Adipocyte (in vitro differentiated cells): Measurements from ENCODE around the gene KAT2A.

Experiments used
- DNase-seq: peaks from one replicate; pipeline ENCODE4 v3.0.0-alpha.2; 2015; ENCODE audit warnings: low read depth
- H3K27me3 ChIP-seq: replicated peaks from 2 replicates; pipeline ENCODE4 v1.7.0; 2013; ENCODE audit warnings: mild to moderate bottlenecking, low read length, moderate library complexity; ENCODE audit not compliant: control insufficient read depth, insufficient read depth
- H3K36me3 ChIP-seq: 2 replicates; pipeline ENCODE4 v1.7.0; 2013; ENCODE audit warnings: low read length, mild to moderate bottlenecking, moderate library complexity; ENCODE audit not compliant: control insufficient read depth, insufficient read depth, severe bottlenecking
- H3K4me1 ChIP-seq: 2 replicates; pipeline ENCODE4 v1.7.0; 2013; ENCODE audit warnings: mild to moderate bottlenecking, low read length, moderate library complexity; ENCODE audit not compliant: control insufficient read depth, insufficient read depth
- H3K4me3 ChIP-seq: 2 replicates; pipeline ENCODE4 v1.7.0; 2013; ENCODE audit warnings: mild to moderate bottlenecking, low read length, moderate library complexity
- H3K9ac ChIP-seq: 2 replicates; pipeline ENCODE4 v1.7.0; 2013; ENCODE audit warnings: mild to moderate bottlenecking, low read length, moderate library complexity
- H3K9me3 ChIP-seq: 2 replicates; pipeline ENCODE4 v1.7.0; 2013; ENCODE audit warnings: mild to moderate bottlenecking, low read length, moderate library complexity; ENCODE audit not compliant: control insufficient read depth

The KAT2A gene

GRCh38 chr17:42122371-42123303 is 1.5 kb upstream of the KAT2A start, which contains the start of gene HSPB9:
Gene HSPB9 (plus strand): TSS chr17:42122804. CDS start chr17:42122851, 47 bp downstream.
- no peak for DNase-seq
- Histone ChIP-seq H3K27me3 (no peaks in the 10 kb centered on the region), H3K9me3 (no peaks in the 10 kb centered on the region), H3K36me3 (peaks cover 33% of the 10 kb centered on the region), H3K9ac (peak within 1 kb of the TSS; percentile 46), H3K4me1 (peaks cover 10% of the 10 kb centered on the region), H3K4me3 (no peak within 1 kb of the TSS)

GRCh38 chr17:42120161-42120769 is 902 bp downstream of the KAT2A start:
- H3K4me1 ChIP-seq, result peaks cover 10% of the 10 kb centered on the region
- H3K27me3 ChIP-seq, result no peaks in the 10 kb centered on the region
- H3K9ac ChIP-seq, result peak overlapping the region; percentile 41
- H3K36me3 ChIP-seq, result peaks cover 24% of the 10 kb centered on the region
- peak overlapping the region; percentile 64 for H3K4me3 ChIP-seq
- DNase-seq, result no peak
- H3K9me3 ChIP-seq, result no peaks in the 10 kb centered on the region

- Histone ChIP-seq H3K9me3 (no peaks in the 10 kb centered on the region), H3K9ac (no peak overlapping the region), H3K36me3 (peaks cover 15% of the 10 kb centered on the region), H3K4me1 (peaks cover 10% of the 10 kb centered on the region), H3K4me3 (no peak overlapping the region), H3K27me3 (no peaks in the 10 kb centered on the region)
- no peak for DNase-seq
These were observed 1.9 kb downstream of the KAT2A start for GRCh38 chr17:42119301-42119700.

- no peak overlapping the region for H3K9ac ChIP-seq
- peak; percentile 37 for DNase-seq
These were observed 2.6 kb downstream of the KAT2A start for GRCh38 chr17:42118545-42118944.

GRCh38 chr17:42118126-42118510 is 3.0 kb downstream of the KAT2A start:
- DNase-seq, result no peak
- H3K9me3 ChIP-seq, result no peaks in the 10 kb centered on the region
- H3K36me3 ChIP-seq, result peaks cover 14% of the 10 kb centered on the region
- H3K27me3 ChIP-seq, result no peaks in the 10 kb centered on the region
- H3K4me1 ChIP-seq, result peaks cover 10% of the 10 kb centered on the region
- H3K4me3 ChIP-seq, result no peak overlapping the region
- no peak overlapping the region for H3K9ac ChIP-seq

More at GRCh38 chr17:42118545-42118944, 2.6 kb downstream of the KAT2A start:
- Histone ChIP-seq H3K9me3 (no peaks in the 10 kb centered on the region), H3K36me3 (peaks cover 14% of the 10 kb centered on the region), H3K4me1 (peaks cover 10% of the 10 kb centered on the region), H3K27me3 (no peaks in the 10 kb centered on the region), H3K4me3 (no peak overlapping the region)

- no peaks in the 10 kb centered on the region for H3K9me3 ChIP-seq
- no peaks in the 10 kb centered on the region for H3K27me3 ChIP-seq
- H3K4me1 ChIP-seq, result peaks cover 15% of the 10 kb centered on the region
- no peak overlapping the region for H3K4me3 ChIP-seq
- peaks cover 14% of the 10 kb centered on the region for H3K36me3 ChIP-seq
- no peak overlapping the region for H3K9ac ChIP-seq
- no peak for DNase-seq
These were observed 3.6 kb downstream of the KAT2A start for GRCh38 chr17:42117397-42118125.

GRCh38 chr17:42116705-42117396 is 4.3 kb downstream of the KAT2A start:
- H3K4me1 ChIP-seq, result peaks cover 17% of the 10 kb centered on the region
- no peaks in the 10 kb centered on the region for H3K27me3 ChIP-seq
- no peak overlapping the region for H3K4me3 ChIP-seq
- no peaks in the 10 kb centered on the region for H3K9me3 ChIP-seq
- peak; percentile 91 for DNase-seq
- H3K9ac ChIP-seq, result no peak overlapping the region
- H3K36me3 ChIP-seq, result peaks cover 14% of the 10 kb centered on the region

- H3K4me1 ChIP-seq, result peaks cover 13% of the 10 kb centered on the region
- H3K36me3 ChIP-seq, result peaks cover 14% of the 10 kb centered on the region
- no peaks in the 10 kb centered on the region for H3K27me3 ChIP-seq
- H3K4me3 ChIP-seq, result no peak overlapping the region
- H3K9me3 ChIP-seq, result no peaks in the 10 kb centered on the region
- DNase-seq, result no peak
- H3K9ac ChIP-seq, result no peak overlapping the region
These were observed 7.0 kb downstream of the KAT2A start for GRCh38 chr17:42114118-42114517.

- peak overlapping the region; percentile 88 for H3K9ac ChIP-seq
- peaks cover 13% of the 10 kb centered on the region for H3K4me1 ChIP-seq
- no peaks in the 10 kb centered on the region for H3K27me3 ChIP-seq
- H3K4me3 ChIP-seq, result no peak overlapping the region
- no peak for DNase-seq
- peaks cover 14% of the 10 kb centered on the region for H3K36me3 ChIP-seq
- H3K9me3 ChIP-seq, result no peaks in the 10 kb centered on the region
These were observed 7.7 kb downstream of the KAT2A start for GRCh38 chr17:42113293-42114069.

- peak; percentile 93 for DNase-seq
- peak within 1 kb of the TSS; percentile 88 for H3K9ac ChIP-seq
- peak within 1 kb of the TSS; percentile 88 for H3K4me3 ChIP-seq
- H3K4me1 ChIP-seq, result peaks cover 13% of the 10 kb centered on the region
- no peaks in the 10 kb centered on the region for H3K9me3 ChIP-seq
- H3K36me3 ChIP-seq, result peaks cover 14% of the 10 kb centered on the region
- H3K27me3 ChIP-seq, result no peaks in the 10 kb centered on the region
These were observed 8.5 kb downstream of the KAT2A start, which contains the start of gene DHX58 for GRCh38 chr17:42112552-42113176. Gene DHX58 (minus strand): TSS chr17:42112714. CDS start chr17:42111892, 822 bp downstream.
